Endothelial cell (in vitro differentiated cells): ENCODE results near the gene TFB1M. TPM values are rescaled to one million over a fixed set of nuclear protein-coding genes. Genes with fewer than 3 reads are reported as not detected.
"Not testable (repeated sequence)": the region's sequence is repeated elsewhere in the genome, so short reads cannot be mapped to it uniquely, and the experiment has no call there.

Source experiments
- DNase-seq: peaks from one replicate; pipeline ENCODE4 v3.0.0; 2021; ENCODE audit warnings: low spot score
- H3K27ac Mint-ChIP-seq: one replicate; pipeline ENCODE4 v1.8.0; 2021; ENCODE audit warnings: mixed read lengths, inconsistent platforms; ENCODE audit not compliant: unreplicated experiment
- H3K27me3 Mint-ChIP-seq: one replicate; pipeline ENCODE4 v1.8.0; 2021; ENCODE audit warnings: mild to moderate bottlenecking, moderate library complexity, mixed read lengths, inconsistent platforms; ENCODE audit not compliant: unreplicated experiment
- H3K36me3 Mint-ChIP-seq: one replicate; pipeline ENCODE4 v1.8.0; 2021; ENCODE audit warnings: mild to moderate bottlenecking, low read depth, mixed read lengths, inconsistent platforms; ENCODE audit not compliant: unreplicated experiment
- H3K4me1 Mint-ChIP-seq: one replicate; pipeline ENCODE4 v1.8.0; 2021; ENCODE audit warnings: mild to moderate bottlenecking, mixed read lengths, inconsistent platforms; ENCODE audit not compliant: unreplicated experiment
- H3K4me3 Mint-ChIP-seq: one replicate; pipeline ENCODE4 v1.8.0; 2021; ENCODE audit warnings: mild to moderate bottlenecking, mixed read lengths, inconsistent platforms; ENCODE audit not compliant: unreplicated experiment
- H3K9me3 Mint-ChIP-seq: one replicate; pipeline ENCODE4 v1.8.0; 2021; ENCODE audit warnings: mixed read lengths, inconsistent platforms; ENCODE audit not compliant: unreplicated experiment
- long read RNA-seq: library from polyadenylated mRNA; unstranded; transcript quantifications from one replicate; pipeline ENCODE4 v2.0.0, GENCODE V29; 2020; ENCODE audit not compliant: unreplicated experiment
- total RNA-seq: library from RNA; stranded (reverse); fragmentation: NEBNext Ultra II Directional; extraction: Animal tissue kit (Norgen Biotek cat#: 25700); gene quantifications from one replicate; pipeline ENCODE4 v1.2.1, GENCODE V29; 2021; ENCODE audit not compliant: unreplicated experiment
- TF ChIP-seq, protein P1 (sequence below): fragments of 200-600 bp; sonication (generic); IDR thresholded peaks from one replicate; pipeline ENCODE4 v1.5.0; 2021; ENCODE audit warnings: antibody characterized with exemption; ENCODE audit not compliant: unreplicated experiment

The TFB1M gene
- 25.9 TPM for total RNA-seq
- long read RNA-seq, transcript TFB1M-201 (7 exons, 1,424 nt): major isoform, 6 of 14 reads
- long read RNA-seq, partial matches to known transcripts: 3 of 14 reads
- long read RNA-seq, other reads (novel, unspliced or antisense): 5 of 14 reads

- TF ChIP-seq, protein P1, sequence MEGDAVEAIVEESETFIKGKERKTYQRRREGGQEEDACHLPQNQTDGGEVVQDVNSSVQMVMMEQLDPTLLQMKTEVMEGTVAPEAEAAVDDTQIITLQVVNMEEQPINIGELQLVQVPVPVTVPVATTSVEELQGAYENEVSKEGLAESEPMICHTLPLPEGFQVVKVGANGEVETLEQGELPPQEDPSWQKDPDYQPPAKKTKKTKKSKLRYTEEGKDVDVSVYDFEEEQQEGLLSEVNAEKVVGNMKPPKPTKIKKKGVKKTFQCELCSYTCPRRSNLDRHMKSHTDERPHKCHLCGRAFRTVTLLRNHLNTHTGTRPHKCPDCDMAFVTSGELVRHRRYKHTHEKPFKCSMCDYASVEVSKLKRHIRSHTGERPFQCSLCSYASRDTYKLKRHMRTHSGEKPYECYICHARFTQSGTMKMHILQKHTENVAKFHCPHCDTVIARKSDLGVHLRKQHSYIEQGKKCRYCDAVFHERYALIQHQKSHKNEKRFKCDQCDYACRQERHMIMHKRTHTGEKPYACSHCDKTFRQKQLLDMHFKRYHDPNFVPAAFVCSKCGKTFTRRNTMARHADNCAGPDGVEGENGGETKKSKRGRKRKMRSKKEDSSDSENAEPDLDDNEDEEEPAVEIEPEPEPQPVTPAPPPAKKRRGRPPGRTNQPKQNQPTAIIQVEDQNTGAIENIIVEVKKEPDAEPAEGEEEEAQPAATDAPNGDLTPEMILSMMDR: no peak
- Mint-ChIP-seq H3K4me1 (no peaks in the 10 kb centered on the region), H3K36me3 (peaks cover 4% of the 10 kb centered on the region), H3K27ac (peak within 1 kb of the TSS; percentile 94), H3K4me3 (peak within 1 kb of the TSS; percentile 99), H3K9me3 (no peaks in the 10 kb centered on the region), H3K27me3 (no peaks in the 10 kb centered on the region)
- peak; percentile 99 for DNase-seq
These were observed at the start of gene TFB1M for GRCh38 chr6:155314092-155314772. TSS of gene TFB1M (minus strand) at chr6:155314484. CDS start at chr6:155314428, 56 bp downstream.

DNA sequence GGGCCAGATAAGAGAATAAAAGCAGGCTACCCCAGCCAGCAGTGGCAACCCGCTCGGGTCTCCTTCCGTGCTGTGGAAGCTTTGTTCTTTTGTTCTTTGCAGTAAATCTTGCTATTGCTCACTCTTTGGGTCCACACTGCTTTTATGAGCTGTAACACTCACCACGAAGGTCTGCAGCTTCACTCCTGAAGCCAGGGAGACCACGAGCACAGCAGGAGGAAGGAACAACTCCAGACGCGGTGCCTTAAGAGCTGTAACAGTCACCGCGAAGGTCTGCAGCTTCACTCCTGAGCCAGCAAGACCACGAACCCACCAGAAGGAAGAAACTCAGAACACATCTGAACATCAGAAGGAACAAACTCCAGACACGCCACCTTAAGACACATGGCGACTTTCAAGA is 49.7 kb upstream of the TFB1M start:
- not testable (repeated sequence) for H3K36me3 Mint-ChIP-seq, H3K27ac Mint-ChIP-seq, H3K9me3 Mint-ChIP-seq, DNase-seq, H3K4me3 Mint-ChIP-seq, H3K27me3 Mint-ChIP-seq, H3K4me1 Mint-ChIP-seq

GRCh38 chr6:155362968-155363632 is 48.8 kb upstream of the TFB1M start:
- H3K9me3 Mint-ChIP-seq, H3K36me3 Mint-ChIP-seq, H3K27ac Mint-ChIP-seq, H3K27me3 Mint-ChIP-seq, DNase-seq, H3K4me3 Mint-ChIP-seq, H3K4me1 Mint-ChIP-seq: not testable (repeated sequence)

DNA sequence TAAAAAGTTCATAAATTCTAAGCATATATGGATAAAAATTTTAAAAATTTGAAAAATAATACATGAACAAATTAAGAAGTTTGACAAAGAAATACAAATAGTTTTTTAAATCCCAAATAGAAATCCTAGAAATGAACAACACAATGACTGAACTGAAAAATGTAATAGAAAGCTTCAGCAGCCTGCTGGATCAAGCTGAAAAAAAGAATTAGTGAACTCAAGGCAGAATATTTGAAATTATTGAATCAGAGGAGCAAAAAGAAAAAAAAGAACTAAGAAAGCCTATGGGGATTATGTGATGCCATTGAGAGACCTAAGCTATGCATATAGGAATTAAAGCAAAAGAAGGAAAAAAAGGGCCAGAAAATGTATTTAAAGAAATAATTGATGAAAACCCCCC is 39.9 kb upstream of the TFB1M start:
- H3K4me1 Mint-ChIP-seq: no peaks in the 10 kb centered on the region
- DNase-seq: no peak
- peaks cover 3% of the 10 kb centered on the region for H3K9me3 Mint-ChIP-seq
- H3K27me3 Mint-ChIP-seq: peaks cover 3% of the 10 kb centered on the region
- peaks cover 4% of the 10 kb centered on the region for H3K36me3 Mint-ChIP-seq
- H3K27ac Mint-ChIP-seq: no peak overlapping the region
- TF ChIP-seq, protein P1: no peak
- H3K4me3 Mint-ChIP-seq: no peak overlapping the region

- Mint-ChIP-seq H3K36me3 (peaks cover 4% of the 10 kb centered on the region), H3K9me3 (peaks cover 8% of the 10 kb centered on the region), H3K27me3 (peaks cover 3% of the 10 kb centered on the region), H3K27ac (no peak overlapping the region), H3K4me3 (no peak overlapping the region), H3K4me1 (no peaks in the 10 kb centered on the region)
- DNase-seq: no peak
- TF ChIP-seq, protein P1: no peak
These were observed 38.5 kb upstream of the TFB1M start for GRCh38 chr6:155352811-155353210.

GRCh38 chr6:155352130-155352420 is 37.8 kb upstream of the TFB1M start:
- Mint-ChIP-seq H3K27ac (no peak overlapping the region), H3K36me3 (peaks cover 4% of the 10 kb centered on the region), H3K4me1 (no peaks in the 10 kb centered on the region), H3K9me3 (peaks cover 14% of the 10 kb centered on the region), H3K27me3 (peaks cover 3% of the 10 kb centered on the region), H3K4me3 (no peak overlapping the region)
- no peak for DNase-seq
- TF ChIP-seq, protein P1: no peak
